Urinary bladder (tissue), 4 donors: Measurements from ENCODE around the gene ADGRG4. TPM values are rescaled to one million over a fixed set of nuclear protein-coding genes. Genes with fewer than 3 reads are reported as not detected.

Experiments
- DNase-seq: peaks from one replicate; pipeline ENCODE4 v3.0.0-alpha.2; 2015; ENCODE audit errors: extremely low spot score
- H3K27ac ChIP-seq: one replicate; pipeline ENCODE4 v1.5.1; 2013; ENCODE audit warnings: low read depth, mild to moderate bottlenecking, moderate library complexity
- H3K36me3 ChIP-seq: one replicate; pipeline ENCODE4 v1.6.1; 2013; ENCODE audit warnings: mild to moderate bottlenecking, moderate library complexity; ENCODE audit not compliant: insufficient read depth
- H3K4me1 ChIP-seq: one replicate; pipeline ENCODE4 v1.6.1; 2013; ENCODE audit warnings: mild to moderate bottlenecking, moderate library complexity; ENCODE audit not compliant: insufficient read depth
- H3K4me3 ChIP-seq: one replicate; pipeline ENCODE4 v1.5.1; 2013; ENCODE audit warnings: low read depth, low read length
- WGBS: extraction: QIAGEN DNeasy Blood & Tissue Kit; methylation state at CpG from one replicate; pipeline ENCODE4 v1.1.7; 2013; 5-methylcytosine and 5-hydroxymethylcytosine counted together
- polyA plus RNA-seq: library from polyadenylated mRNA; stranded (reverse); fragments of 200-250 nt; gene quantifications from one replicate; pipeline ENCODE4 v1.2.3, GENCODE V29; 2013
- total RNA-seq: library from RNA; depleted of rRNA; stranded (reverse); fragments of >200 nt; gene quantifications from one replicate; pipeline ENCODE4 v1.2.3, GENCODE V29; 2014
- donor health status: healthy with polysubstance abuse.
- donor health status: healthy.

ADGRG4 gene
- total and polyA plus RNA-seq, 2 donors = 0.09 TPM; not detected in 1

DNA sequence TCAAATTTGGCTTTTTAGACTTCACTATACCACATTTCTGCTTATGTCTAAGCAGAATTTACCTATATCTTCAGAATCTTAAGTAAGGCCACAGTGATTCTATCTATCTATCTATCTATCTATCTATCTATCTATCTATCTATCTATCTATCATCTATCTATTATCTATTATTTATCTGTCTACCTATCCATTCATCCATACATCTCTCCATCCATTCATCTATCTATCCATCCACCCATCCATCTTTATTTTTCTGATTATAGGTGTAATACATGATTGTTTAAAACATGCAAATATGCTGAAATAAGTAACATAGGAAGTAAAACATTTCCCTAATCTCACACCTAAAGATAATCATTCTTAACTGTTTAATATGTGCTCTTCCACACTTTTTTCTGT lies 18.8 kb downstream of the ADGRG4 start:
- H3K4me3 ChIP-seq = no peak overlapping the region
- no peak overlapping the region for H3K27ac ChIP-seq

DNA sequence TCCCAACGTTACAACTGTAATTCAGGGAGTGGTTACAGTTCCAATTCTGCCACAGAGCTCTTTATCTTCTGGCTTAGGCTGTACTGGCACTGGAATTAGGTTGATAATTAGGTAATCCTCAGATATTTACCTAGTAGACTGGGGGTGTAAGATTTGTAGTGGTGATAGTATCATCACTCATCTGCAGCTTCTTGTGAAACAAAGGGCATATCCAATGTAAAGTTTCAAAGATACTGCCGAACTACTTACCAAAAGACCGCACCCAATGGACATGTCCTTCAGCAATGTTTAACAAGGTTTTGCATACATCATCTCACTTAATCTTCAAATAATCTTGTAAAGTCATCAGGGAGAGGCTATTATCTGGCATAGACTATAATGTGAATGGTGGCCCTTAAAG lies 20.8 kb downstream of the ADGRG4 start:
- Histone ChIP-seq H3K27ac (no peak overlapping the region), H3K4me1 (no peaks in the 10 kb centered on the region), H3K4me3 (no peak overlapping the region), H3K36me3 (no peaks in the 10 kb centered on the region)
- no peak for DNase-seq
- 59% methylated on average over 3 of the region's 3 CpGs for WGBS

More for the DNA sequence above, 18.8 kb downstream of the ADGRG4 start:
- DNase-seq = no peak
- no peaks in the 10 kb centered on the region for H3K4me1 ChIP-seq
- no peaks in the 10 kb centered on the region for H3K36me3 ChIP-seq

DNA sequence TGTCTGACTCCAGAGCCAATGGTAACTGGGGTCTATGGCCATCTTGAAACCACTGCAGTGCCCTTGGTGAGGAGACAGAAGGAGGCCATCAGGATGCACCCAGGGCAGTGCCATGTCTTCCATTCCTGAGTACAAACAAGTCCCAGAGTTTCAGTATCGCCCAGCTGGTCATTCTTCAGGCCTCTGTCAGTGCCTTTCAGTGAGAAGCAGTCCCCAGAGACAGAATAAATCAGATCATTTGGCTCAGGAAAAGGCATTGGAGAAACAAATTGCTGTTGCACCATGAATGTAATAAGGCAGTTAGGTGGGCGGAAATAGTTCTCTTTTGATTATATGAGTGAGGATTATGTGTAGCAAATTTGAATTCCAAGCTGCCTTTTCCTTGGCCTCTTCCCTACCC lies 21.3 kb downstream of the ADGRG4 start:
- WGBS = 80% methylated on average over 2 of the region's 2 CpGs
- H3K27ac ChIP-seq = no peak overlapping the region
- H3K4me1 ChIP-seq = no peaks in the 10 kb centered on the region
- no peak overlapping the region for H3K4me3 ChIP-seq
- no peaks in the 10 kb centered on the region for H3K36me3 ChIP-seq
- DNase-seq = no peak

DNA sequence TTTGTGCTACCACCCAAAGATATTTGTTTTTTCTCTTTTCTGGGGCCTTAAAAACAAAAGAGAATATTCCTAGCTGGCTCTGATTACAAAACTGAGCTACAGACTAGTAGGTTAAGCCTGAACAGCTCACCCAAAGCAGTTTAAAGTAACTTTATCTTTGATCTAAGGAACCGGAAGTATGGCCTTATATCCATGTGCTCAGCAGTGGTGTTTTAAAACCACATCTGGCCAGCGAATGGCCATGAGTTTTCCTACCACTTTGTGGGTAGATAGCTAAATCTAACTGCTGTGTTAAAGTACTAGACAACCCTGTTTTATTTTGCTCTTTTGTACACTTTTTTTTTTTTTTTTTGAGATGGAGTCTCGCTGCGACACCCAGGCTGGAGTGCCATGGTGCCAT lies 24.6 kb downstream of the ADGRG4 start:
- Histone ChIP-seq H3K4me3 (no peak overlapping the region), H3K4me1 (no peaks in the 10 kb centered on the region), H3K36me3 (no peaks in the 10 kb centered on the region), H3K27ac (no peak overlapping the region)
- DNase-seq = no peak
- 60% methylated on average over 4 of the region's 4 CpGs for WGBS

DNA sequence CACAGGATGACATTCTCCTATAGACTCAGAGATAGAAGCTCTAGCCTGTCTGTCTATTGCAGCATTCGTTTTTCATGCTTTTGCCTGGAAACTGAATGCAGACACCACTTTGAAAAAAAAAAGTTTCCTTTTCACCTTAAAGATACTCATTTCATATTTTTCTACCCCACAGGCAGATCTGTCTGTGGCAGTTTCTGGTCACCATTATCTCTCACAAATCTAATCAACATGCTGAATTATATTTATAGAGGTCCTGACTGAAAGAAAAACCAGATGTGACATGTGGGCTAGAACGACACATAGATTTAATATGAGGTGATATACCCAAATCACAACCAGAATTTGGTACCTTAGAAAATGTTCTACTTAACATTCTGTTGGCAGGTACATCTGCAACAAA lies 28.2 kb downstream of the ADGRG4 start:
- Histone ChIP-seq H3K4me3 (no peak overlapping the region), H3K36me3 (no peaks in the 10 kb centered on the region), H3K27ac (no peak overlapping the region), H3K4me1 (no peaks in the 10 kb centered on the region)
- no peak for DNase-seq
- 42% methylated on average over 2 of the region's 2 CpGs for WGBS

DNA sequence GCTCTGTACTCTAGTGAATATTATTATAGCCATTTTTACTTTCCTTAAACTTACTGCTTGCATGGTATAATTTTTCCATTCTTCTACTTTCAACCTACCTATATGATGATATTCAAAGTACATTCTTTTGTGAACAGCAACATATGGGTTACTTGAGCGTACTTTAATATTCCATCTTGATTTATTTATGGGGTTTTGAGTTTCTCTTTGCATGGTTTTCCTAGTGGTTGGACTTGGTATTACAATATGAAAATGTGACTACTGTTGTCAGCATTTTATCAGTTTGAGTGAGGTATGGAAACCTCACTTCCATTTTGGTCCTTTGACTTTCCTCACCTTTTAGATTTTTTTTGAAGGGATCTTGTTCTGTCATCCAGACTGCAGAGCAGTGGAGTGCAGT lies 35.9 kb downstream of the ADGRG4 start:
- Histone ChIP-seq H3K4me3 (no peak overlapping the region), H3K27ac (no peak overlapping the region), H3K36me3 (no peaks in the 10 kb centered on the region), H3K4me1 (no peaks in the 10 kb centered on the region)
- WGBS = 95% methylated on average over 1 of the region's 1 CpG
- no peak for DNase-seq

DNA sequence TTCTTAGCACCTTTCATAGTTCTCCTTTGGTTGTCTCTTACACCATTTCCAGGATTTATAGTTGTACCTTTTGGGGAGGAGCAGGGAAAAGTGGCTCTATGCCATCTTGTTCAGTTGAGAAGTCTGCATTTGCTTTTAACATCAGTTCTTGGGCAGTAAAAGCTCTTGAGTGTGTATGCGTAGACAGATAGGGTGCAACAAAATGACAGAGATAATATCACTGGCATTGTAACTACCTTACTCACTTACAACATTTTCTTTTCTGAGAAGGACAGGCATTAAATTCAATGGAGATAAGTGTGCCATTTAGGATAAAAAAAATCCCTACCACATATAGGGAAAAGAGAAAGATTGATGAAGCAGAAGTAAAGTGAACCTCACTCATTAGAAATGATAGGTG lies 38.9 kb downstream of the ADGRG4 start:
- WGBS = 85% methylated on average over 1 of the region's 1 CpG
- DNase-seq = no peak
- no peaks in the 10 kb centered on the region for H3K4me1 ChIP-seq
- H3K27ac ChIP-seq = no peak overlapping the region
- no peak overlapping the region for H3K4me3 ChIP-seq
- H3K36me3 ChIP-seq = no peaks in the 10 kb centered on the region

DNA sequence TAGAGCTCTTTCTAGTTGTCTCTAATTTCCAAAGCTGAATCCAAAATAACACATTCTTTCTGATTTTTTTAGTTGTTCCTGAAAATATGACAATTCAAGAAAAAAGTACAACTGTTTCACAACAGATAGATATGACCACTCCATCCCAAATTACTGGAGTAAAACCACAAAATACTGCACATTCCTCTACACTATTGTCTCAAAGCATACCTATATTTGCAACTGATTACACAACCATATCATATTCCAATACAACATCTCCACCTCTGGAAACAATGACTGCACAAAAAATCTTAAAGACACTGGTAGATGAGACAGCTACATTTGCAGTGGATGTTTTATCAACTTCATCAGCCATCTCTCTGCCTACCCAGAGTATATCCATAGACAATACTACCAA lies 43.6 kb downstream of the ADGRG4 start:
- Histone ChIP-seq H3K36me3 (no peaks in the 10 kb centered on the region), H3K4me1 (no peaks in the 10 kb centered on the region), H3K4me3 (no peak overlapping the region), H3K27ac (no peak overlapping the region)
- DNase-seq = no peak

DNA sequence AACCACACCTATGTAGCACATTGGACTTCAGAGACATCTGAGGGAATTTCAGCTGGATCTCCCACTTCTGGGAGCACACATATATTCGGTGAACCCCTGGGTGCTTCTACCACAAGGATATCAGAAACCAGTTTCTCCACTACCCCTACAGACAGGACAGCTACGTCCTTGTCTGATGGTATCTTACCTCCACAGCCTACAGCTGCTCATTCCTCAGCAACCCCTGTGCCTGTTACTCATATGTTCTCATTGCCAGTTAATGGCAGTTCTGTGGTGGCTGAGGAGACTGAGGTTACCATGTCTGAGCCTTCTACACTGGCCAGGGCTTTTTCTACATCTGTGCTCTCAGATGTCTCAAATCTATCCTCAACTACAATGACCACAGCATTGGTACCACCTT lies 45.7 kb downstream of the ADGRG4 start:
- H3K4me1 ChIP-seq = no peaks in the 10 kb centered on the region
- 62% methylated on average over 2 of the region's 2 CpGs for WGBS

DNA sequence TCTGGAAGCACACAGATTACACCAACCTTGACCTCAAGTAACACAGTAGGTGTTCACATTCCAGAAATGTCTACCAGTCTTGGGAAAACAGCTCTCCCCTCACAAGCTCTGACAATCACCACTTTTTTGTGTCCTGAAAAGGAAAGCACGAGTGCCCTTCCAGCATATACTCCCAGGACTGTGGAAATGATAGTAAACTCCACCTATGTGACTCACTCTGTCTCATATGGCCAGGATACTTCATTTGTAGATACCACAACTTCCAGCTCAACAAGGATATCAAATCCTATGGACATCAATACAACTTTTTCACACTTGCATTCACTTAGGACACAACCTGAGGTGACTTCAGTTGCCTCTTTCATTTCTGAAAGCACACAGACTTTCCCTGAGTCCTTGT lies 46.9 kb downstream of the ADGRG4 start:
- no peak for DNase-seq
- H3K36me3 ChIP-seq = no peaks in the 10 kb centered on the region
- 78% methylated on average over 1 of the region's 1 CpG for WGBS

More for the DNA sequence above, 45.7 kb downstream of the ADGRG4 start:
- no peak overlapping the region for H3K27ac ChIP-seq
- no peaks in the 10 kb centered on the region for H3K36me3 ChIP-seq
- no peak for DNase-seq
- no peak overlapping the region for H3K4me3 ChIP-seq

DNA sequence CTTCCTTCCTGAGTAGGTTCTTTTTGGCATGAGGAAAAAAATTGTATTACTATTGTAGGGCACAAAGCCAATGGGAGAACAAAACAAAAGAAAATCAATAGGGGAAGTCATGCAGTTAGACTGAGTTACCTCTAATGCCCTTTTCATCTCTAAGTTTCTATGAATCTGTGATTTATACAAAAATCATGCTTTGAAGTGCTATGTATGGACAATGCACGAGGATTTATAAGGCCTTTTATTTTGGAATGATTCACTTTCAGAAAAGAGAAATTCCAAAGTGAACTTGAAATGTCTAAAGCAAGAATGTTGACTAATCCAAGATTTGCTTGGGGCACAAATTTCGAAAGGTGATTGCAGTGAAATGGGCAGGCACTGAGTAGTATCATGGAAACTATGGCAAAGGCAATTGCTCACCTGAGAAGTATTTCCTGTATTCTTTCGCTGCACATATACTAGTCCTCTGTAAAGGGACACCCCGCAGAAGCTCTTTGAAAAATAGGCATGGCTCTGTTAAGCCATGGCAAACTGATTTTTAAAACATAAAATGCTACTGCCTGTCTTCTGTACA lies 52.8 kb downstream of the ADGRG4 start:
- H3K36me3 ChIP-seq = no peaks in the 10 kb centered on the region
- H3K4me3 ChIP-seq = no peak overlapping the region
- H3K4me1 ChIP-seq = no peaks in the 10 kb centered on the region
- no peak overlapping the region for H3K27ac ChIP-seq
- WGBS = 77% methylated on average over 4 of the region's 4 CpGs
- no peak for DNase-seq

More for the DNA sequence above, 46.9 kb downstream of the ADGRG4 start:
- no peak overlapping the region for H3K27ac ChIP-seq
- no peak overlapping the region for H3K4me3 ChIP-seq
- no peaks in the 10 kb centered on the region for H3K4me1 ChIP-seq

DNA sequence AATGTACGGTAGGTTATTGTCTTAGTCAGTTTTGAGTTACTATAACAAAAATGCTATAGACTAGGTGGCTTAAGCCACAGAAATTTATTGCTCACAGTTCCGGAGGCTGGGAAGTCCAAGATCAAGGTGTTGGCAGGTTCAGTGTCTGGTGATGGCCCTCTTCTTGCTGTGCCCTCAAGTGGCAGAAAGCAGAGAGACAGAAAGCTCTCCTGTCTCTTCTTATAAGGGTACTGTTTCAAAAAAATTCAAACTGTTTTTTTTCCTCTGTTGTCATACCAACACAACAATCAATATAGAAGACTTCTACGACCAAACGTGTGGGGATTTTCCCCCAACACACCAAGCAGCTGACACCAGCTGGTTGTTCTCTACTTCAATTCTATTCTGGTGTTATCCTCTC lies 53.4 kb downstream of the ADGRG4 start:
- no peaks in the 10 kb centered on the region for H3K36me3 ChIP-seq
- DNase-seq = no peak
- H3K4me3 ChIP-seq = no peak overlapping the region
- H3K4me1 ChIP-seq = no peaks in the 10 kb centered on the region
- H3K27ac ChIP-seq = no peak overlapping the region
- WGBS = 66% methylated on average over 4 of the region's 4 CpGs

DNA sequence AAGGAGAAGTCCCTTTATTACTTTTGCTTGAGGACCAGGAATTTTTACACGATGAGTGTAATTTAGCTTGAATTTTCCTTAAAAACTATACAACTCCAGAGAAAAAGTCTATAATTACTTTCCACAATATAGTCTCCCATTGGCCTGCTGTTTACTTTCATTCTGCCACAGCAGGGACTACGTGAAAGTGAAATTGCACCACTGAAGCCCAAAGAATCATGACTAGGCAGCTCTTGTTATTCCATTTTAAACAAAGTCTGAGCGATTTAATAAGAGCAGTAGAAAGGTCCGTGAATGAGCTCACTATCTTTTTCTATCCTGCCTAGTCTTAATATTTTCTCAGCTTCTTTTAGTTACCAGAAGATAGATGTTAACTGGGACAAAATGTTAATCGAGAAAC lies 68.6 kb downstream of the ADGRG4 start:
- DNase-seq = no peak
- Histone ChIP-seq H3K36me3 (no peaks in the 10 kb centered on the region), H3K27ac (no peak overlapping the region), H3K4me1 (no peaks in the 10 kb centered on the region), H3K4me3 (no peak overlapping the region)
- 75% methylated on average over 5 of the region's 5 CpGs for WGBS

DNA sequence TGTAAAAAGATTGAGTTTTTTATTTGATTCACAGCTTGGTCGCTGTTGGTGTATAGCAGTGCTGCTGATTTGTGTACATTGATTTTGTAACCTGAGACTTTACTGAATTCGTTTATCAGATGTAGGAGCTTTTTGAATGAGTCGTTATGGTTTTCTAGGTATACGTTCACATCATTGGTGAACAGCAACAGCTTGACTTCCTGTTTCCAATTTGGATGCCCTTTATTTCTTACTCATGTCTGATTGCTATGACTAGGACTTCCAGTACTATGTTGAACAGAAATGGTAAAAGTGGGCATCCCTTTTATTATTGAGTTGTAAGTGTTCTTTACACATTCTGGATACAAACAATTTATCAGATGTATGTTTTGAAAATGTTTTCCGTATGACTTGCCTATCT lies 76.0 kb downstream of the ADGRG4 start:
- Histone ChIP-seq H3K4me1 (no peaks in the 10 kb centered on the region), H3K27ac (no peak overlapping the region), H3K36me3 (no peaks in the 10 kb centered on the region), H3K4me3 (no peak overlapping the region)
- 77% methylated on average over 5 of the region's 5 CpGs for WGBS
- no peak for DNase-seq
